ENCODE data around the gene HNRNPR.
A peak's percentile ranks its signal among the peaks of the same experiment; 100 is the strongest.

HNRNPR gene

DNA sequence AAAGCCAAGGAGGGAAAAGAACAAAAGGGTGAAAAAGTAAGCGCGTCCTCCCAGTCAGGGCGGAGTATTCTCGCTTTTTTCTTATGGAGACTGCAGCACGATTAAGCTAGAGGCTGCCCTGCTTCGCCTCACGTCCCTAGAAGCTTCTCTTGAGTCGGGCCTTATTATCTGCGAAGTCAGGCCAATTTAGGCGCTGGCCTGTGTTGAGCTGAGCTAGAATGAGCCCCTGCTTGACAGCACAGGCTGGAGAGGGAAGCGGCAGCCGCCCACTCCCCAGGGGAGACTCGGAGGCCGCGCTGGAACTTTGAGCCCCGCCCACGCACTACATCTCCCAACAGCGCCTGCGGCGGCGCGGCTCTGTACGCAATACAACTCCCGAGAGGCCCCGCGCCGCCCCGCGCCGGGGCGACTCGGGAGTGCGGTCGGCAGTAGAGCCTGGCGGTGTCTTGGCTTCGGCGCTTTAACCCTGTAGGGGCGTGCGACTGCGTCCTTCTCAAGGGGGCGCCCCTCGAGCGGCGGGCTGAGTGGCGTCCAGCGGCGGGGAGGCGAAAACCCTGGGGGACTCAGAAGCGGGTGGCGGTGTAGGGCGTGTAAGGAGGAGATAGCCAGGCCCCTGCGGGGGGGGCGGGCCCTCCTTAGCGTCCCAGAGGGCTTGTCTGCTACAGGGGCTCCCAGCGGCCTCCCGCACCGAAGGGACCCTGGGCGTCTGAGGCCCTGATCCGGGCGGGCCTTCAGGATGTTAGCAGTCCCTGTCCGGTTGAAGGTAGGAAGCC, 24.7 kb upstream of the HNRNPR start:
- peak; percentile 92 to 93 for DNase-seq

DNA sequence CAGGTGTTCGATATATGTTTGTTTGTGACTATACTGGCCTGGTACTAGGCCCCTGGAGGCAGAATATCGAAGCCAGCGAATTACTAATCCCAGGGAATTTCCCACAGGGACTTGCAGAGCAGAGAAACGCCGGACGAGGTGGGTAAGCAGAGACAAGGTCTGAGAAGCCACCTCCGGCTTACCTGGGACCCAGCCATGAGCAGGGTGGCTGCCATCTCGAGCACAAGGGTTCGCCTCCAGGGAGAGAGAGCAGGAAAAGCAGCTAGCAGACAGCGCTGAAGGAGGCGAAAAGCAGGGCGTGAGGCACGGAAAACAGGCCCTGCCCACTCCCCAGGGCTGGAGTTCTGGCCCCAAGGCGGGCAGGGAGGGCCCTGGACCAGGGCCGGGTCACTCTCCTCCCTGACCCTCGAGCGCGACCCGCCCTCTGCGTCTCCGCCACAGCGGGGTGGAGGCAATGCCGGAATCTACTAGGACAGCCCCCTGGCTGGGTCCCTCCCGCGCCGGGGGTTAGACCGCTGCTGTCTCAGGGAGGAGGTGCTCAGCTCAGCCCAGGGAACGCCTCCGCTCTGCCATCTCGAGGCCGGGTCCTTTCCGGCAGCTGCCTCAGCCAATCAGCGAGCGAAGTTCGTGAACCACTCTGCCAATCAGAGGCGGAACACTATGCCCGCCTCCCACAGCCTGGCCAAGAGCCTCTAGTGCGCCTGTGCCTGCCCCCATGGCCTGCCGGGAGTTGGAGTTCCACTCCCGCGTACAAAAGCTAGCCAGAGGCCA, 23.9 kb upstream of the HNRNPR start:
- DNase-seq = peak; percentile 96 to 99

DNA sequence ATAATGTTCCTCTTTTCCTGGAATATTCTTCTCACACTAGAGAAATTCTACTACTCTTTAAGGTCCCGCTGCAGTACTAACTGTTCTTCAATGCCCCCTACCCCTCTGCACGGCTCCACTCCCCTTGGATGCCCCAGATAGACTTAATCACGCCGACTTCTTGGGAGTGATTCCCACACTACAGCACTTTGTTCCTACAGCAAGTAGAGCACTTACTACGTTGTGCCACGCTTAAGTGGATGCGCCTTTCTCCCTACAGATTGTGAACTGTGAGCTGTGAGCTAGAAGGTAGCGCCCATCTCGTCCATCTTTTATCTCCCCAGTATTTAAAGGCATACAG, 23.3 kb upstream of the HNRNPR start:
- no peak for DNase-seq

DNA sequence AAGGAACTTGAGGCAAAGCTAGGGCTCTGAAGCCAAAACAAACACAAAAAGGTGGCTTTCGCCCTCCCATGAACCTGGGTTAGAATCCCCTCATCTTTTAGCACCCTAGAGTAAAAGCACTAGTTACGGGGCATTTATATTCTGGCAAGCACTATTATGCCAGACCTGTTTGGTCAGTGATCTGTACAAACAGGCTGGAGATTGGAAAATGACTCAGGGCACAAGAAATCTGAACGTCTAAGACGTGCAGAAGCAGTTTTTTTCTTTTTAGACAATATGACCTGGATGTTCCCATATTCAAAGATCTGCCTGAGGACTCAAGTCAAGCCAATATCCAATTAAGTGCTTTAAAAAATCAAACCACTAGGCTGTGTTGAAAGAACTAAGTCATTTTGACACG, 22.5 kb upstream of the HNRNPR start:
- no peak for DNase-seq

DNA sequence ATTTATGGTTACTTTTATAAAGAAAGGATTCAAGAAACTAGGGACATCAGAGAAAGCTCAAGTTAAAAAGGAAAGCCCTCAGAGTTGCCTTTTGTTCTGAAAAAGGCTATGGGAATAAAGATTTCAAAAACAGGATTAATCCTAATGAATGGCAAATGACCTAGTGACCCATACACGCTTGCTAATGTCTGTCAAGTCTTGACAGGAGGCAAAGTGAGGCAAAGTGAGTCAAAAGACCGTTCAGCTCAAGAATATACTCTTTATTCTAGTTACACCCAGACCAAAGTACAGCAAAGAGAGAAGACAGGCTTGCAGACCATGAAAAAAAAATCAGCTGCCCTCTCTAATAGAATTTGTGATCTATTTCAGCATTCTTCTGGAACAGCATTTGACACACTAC, 22.1 kb upstream of the HNRNPR start:
- DNase-seq = no peak

DNA sequence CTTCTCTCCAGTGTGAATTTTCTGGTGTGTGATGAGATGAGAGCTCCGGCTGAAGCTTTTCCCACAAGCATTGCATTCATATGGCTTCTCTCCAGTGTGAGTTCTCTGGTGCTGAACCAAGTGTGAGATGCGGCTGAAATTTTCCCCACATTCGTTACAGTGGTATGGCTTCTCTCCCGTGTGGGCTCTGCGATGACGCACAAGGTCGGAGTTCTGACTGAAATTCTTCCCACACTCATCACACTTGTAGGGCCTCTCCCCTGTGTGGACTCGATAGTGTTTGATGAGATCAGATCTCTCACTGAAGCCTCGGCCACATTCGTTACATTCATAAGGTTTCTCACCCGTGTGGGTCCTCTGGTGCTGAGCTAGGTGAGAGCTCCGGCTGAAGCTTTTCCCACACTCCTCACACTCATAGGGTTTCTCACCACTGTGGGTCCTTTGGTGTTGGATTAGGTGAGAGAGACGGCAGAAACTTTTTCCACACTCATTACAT, 18.2 kb upstream of the HNRNPR start:
- no peak for DNase-seq

DNA sequence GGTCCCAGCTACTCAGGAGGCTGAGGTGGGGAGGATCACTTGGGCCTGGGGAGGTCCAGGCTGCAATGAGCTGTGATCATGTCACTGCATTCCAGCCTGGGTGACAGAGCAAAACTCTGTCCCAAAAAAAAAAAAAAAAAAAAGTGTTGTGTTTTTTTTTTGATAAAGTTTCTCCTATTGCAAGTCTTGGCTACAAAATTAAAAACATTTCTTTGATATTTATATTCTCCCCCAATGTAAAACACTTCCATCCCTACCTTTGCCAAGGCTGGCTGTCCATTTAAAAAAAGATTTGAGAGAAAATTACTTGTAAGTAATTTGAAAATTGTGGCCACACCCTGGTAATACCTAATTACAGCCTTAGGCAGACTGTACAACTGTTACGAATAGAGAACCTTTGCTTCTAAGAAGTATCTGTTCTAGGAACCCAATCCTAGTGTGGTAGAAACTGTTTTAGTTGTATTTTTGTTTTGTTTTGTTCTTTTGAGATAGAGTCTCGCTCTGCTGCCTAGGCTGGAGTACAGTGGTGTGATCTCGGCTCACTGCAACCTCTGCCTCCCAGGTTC, 14.3 kb upstream of the HNRNPR start:
- no peak for DNase-seq

DNA sequence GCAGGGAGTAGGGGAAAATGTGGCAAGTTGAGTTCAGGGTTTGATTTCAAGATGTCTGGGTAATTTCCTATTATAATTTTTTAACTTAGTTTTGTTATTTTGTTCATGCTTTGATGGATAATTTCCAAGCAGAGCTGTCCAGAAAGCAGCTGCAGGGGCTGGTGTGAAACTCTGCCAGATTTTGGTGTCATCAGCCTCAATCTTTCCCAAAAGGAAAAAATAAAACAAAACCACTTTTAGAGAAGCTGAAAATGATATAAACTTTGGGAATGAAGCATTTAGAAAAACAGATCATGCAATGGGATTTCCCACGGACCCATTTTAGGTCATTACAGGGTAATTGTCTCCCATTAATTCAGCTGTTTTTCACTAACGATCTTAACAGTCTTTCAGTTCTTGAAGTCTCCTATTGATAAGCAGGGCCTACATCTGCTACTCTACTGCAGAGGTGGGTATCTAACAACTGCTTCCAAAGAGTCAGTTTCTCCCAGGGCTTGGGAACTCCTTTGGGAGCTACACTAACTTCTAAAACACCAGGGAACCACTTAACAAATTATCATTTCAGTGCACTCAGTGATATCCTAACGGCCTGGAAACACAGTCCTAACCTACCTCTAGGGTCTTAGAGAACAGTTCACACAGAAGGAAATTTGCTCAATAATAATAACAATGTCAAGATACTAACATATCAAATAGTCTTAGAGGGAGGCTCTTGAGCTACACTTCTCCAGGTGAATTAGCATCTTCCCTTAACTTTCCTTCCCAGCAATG, 13.2 kb upstream of the HNRNPR start:
- no peak for DNase-seq

DNA sequence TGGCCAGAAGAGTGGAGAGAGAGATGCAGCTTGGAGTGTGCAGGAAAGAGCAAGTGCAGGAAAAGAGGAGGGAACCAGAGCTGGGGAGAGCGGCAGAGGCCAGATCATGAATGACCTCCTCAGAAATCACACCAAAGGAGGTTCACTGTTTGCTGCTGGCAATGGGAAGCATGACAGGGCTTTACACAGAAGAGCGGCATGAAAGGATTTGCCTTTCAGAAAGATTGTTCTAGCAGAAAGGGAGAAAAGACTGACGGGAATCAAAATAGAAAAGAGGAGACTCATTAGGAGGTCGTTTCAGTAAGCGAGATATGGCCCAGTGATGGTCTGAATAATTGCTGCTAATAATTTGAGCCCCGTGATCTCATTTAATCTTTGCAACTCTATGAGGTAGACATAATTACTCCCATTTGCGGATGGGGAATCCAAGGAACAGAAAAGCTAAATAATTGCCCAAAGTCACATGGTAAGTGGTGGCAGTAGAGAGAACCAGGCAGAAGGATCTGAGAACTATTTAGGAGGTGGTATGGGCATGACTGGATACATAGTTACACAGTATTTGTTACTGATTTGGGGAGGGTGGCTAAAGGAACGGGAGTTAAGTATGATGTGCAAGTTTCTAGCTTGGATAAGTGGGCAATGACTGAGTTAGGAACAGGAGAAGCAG, 12.5 kb upstream of the HNRNPR start:
- no peak for DNase-seq

DNA sequence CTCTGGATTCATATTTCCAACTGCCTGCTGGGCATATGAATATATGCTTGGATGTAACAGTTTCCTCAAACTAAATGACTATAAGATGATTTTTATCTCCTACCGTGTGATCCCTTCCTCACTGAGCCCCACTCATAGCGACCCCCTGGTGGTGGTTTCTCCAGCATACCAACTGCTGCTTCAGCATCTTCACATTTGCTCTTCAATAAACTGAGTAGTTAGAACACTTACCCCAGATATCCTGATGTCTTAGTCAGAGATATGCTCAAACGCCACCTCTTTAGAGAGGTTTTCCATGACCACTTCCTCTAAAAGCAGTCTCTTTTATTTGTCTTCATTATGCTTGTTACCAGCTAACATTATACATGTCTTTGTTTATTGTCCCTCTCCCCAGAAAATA, 10.2 kb upstream of the HNRNPR start:
- DNase-seq = no peak

DNA sequence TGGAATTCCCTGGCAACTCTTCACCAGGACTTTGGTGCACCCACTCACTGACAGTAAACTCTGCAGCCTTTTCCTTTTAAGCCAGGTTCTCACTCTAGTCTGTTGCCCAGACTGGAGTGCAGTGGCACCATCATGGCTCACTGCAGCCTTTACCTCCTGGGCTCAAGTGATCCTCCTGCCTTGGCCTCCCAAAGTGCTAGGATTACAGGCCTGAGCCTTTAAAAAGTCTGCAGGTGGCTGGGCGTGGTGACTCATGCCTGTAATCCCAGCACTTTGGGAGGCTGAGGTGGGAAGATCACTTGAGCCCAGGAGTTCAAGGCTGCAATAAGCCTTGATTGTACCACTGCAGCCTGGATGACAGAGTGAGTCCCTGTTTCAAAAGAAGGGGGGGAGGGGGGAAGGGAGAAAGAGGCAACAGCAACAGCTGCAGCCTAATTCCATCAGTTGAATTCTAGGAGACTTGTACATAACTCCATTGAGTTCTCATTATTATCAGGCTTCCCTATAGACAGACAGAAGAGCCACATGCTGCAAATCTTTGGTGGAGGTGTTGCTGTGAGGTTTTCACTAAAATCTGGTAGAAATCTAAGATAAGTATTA, 8.1 kb upstream of the HNRNPR start:
- DNase-seq = no peak

DNA sequence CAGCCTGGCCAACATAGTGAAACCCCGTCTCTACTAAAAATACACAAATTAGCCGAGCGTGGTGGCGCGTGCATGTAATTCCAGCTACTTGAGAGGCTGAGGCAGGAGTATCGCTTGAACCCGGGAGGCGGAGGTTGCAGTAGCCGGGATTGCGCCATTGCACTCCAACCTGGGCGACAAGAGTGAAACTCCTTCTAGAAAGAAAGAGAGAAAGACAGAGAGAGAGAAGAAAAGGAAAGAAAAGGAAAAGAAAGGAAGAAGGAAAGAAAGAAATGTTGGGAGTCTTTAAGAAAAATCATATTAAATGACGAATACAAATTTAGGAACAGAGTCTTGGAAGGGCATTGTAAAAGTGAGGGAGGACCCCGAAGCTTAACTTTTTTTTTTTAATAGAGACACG, 1.8 kb upstream of the HNRNPR start:
- no peak for DNase-seq

DNA sequence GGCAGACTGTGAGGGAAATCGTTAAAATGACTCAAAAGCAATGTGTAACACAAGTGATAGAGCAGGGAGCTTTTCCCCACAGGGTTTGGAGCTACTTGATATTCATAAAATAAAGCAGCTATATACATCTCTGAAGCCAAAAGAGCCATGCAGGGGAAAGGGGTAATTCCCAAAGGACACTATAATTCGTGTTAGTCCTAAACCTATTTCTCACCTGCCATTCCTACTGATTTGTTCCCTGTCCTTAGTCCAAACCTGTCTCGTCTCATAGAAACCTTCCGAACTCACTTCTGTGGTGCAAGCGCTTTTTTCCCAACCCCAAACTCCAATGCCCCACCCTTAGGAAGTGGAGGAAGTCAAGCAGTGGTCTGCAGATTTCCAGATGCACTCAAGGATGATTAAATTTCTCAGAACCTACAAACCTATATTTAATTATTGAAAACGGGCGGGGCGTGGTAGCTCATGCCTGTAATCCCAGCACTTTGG, 946 bp upstream of the HNRNPR start:
- DNase-seq = no peak

DNA sequence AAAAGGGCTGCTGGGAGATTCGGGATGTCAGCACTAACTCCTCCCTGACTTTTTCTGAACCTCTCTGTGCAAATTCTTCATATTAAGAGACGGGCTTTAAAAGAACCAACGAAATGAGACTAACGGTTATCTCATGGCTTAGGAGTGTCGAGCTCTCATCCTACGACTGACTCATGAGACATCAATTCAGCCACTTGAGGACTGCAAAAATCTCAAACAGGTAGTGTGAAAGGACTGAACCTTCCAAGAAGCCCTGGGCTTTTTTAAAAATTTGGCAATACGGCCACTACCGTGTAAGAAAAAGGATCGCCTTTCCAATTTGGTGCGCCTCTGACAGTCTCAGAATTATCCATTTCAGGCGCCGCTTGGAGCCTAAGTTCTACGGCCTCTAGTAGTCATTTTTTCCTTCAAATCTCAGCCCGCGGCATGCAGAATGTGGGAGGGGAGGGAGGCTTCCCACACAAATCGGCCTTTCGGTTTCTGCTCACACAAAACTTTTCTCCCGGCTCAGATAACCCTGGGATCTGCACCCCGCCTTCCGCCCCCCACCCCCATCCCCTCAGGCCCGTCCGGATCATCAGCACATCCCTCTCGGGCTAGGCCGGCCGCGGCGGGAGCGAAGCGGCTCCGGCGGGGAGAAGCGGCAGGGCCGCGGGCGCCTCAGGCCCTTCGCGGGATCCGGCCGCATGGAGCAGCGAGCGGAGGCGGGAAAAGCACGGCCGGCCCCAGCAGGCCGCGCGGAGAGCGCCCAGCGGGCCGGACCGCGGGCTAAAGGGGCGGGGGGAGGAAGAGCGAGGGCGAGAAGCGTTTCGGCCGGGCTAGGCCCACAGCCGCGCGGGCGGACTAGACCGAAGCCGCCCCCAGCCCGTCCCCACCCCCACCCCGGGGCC, 618 bp downstream of the HNRNPR start:
- peak; percentile 42 to 51 for DNase-seq

DNA sequence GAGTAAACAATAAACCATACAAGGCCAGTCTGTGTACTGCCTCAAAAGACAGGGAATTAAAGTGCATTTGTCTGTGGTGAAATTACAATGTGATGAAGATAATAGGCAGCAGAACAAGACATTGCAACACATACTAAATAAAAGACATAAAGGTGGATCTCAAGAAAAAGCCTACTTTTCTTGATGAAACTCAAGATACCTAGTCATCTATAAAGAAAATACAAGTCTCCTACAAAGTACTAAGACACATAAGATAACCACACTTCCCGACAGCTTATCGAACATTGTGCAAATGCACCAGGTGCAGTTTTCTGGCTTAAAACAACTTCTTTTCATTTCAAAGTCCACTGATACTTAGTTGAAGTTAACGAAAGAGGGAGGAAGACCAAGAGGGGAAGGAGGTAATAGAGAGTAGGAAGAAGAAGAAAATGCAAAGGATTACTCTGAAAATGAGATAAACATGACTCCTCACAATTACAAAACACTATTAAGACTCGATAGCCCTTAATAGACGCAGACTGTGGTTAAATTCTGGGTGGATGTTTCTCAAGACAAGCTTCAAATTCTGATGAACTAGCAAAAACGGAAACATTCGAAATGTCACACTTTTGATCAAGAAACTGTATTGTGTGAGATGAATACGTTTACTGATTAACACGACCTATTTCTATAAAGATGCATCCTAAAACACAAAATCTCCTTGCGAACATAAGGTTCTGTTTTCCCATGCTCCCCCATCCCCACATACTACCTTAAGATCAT, 2.0 kb downstream of the HNRNPR start:
- DNase-seq = peak; percentile 16

DNA sequence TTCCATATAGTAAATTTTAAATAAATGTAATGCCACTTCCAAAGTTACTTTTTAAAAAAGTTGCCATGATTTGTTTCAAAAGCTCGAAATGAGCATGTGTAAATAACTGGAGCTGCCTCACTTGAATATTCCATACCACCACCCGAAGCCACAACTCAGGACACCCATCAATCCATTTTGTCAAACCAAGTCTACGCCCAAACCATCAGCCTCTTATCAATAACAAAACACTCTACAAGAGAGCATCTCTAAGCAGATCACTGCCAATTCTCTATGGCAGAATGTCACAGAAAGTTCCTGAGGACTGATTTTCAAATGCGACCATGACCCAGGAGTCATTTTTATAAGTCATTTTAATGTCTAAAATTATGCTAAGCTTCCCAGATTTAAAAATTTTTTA, 4.5 kb downstream of the HNRNPR start:
- no peak for DNase-seq

DNA sequence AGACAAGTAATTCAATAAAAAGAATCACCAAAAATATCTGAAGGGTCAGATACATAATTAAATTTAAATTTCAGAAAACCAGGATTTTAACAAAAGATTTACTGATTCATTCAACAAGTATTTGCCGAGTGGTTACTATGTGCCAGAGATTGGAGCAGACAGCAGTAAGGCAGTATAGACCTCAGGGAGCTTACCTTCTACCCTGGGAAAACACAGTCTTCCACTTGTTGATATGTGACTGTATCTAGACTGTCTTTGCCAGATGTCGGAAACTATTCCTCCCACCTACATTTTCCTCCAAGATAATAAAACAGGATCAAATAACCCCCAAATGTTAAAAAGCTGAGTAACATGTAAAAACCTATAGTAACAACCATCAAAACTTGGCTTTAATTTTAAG, 6.2 kb downstream of the HNRNPR start:
- DNase-seq = no peak

DNA sequence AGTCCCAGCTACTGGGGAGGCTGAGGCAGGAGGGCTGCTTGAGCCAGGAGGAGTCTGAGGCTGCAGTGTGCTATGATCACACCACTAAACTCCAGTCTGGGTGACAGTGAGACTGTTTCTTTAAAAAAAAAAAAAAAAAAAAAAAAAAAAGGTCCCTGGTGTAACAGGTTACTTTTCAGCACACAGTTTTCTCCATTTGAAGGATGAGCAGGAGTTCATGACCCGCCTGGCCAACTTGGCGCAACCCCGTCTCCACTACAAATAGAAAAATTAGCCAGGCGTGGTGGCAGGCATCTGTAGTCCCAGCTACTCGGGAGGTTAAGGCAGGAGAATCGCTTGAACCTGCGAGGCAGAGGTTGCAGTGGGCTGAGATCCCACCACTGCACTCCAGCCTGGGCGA, 12.4 kb downstream of the HNRNPR start:
- no peak for DNase-seq

DNA sequence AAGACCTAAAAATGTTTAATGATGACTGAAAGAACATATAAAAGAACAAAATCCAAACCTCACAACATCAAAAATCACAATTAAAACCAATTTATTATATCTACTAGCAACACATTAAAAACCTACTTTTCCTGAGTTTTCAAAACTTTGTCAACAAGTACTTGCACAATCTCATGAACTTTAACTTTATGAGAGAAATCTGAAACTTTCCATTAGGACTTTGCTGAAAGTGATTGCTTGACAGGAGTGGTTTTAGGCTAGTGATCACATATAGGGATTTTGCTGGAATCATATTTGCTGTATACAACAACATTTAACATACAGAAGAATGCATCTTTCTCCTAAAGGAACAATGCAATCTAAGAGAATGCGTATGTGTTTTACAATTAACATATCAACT, 13.2 kb downstream of the HNRNPR start:
- DNase-seq = no peak

DNA sequence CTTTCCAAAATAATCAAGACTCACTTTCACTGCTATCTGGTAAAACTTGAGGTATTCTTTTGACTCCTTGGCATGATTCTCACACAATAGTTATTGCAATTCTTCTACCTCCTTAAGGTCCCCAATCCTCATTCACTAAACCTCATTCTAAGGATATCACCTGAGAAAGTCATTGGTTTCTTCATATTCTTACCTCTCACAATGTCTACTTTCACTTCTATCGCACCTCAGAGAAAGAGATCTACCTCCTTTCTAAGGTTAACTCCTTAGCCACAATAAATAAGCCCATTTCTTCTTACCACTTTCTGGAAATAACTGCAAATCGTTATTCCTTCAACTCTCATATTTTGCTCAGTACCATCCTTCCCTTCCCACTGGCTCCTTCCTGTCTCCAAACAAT, 18.7 kb downstream of the HNRNPR start:
- DNase-seq = no peak

All from inflammatory macrophage treated with lipopolysaccharide for 1 hour (primary cell).